IMR-90 (cell line): ENCODE results near the gene ANKRD11. TPM values are rescaled to one million over a fixed set of nuclear protein-coding genes. Genes with fewer than 3 reads are reported as not detected.

Experiments used
- ATAC-seq: fragments of 200-7000 bp; cut with Tn5 transposase; 2 replicates; pipeline ENCODE4 v1.9.1; 2020; ENCODE audit warnings: low read depth, mild to moderate bottlenecking, moderate library complexity
- BruUV-seq: library from RNA; stranded (reverse); fragments of 400-500 nt; replicated peaks from 2 replicates; lab custom pipeline; 2021; lab: Mats Ljungman, UMichigan
- CTCF ChIA-PET: fragments of 300-600 bp; formaldehyde crosslinking; extraction: SDS; loops from one replicate; lab custom pipeline; 2021; ENCODE audit warnings: antibody characterized with exemption; lab: Yijun Ruan, JAX
- POLR2A ChIA-PET: fragments of 300-600 bp; sonication (Branson Sonifier 250); formaldehyde crosslinking; loops from one replicate; lab custom pipeline; 2022; ENCODE audit warnings: antibody characterized with exemption; ENCODE audit not compliant: unreplicated experiment; lab: Charles Lee
- DNase-seq: peaks from one replicate; pipeline ENCODE4 v3.0.0; 2013
- H2AFZ ChIP-seq: replicated peaks from 2 replicates; pipeline ENCODE3; 2013; ENCODE audit warnings: low read length, mild to moderate bottlenecking; ENCODE audit not compliant: poor library complexity
- H2AK5ac ChIP-seq: 2 replicates; pipeline ENCODE4 v1.6.1; 2013; ENCODE audit warnings: low read depth, low read length, inconsistent platforms
- H2AK9ac ChIP-seq: replicated peaks from 2 replicates; pipeline ENCODE3; 2013; ENCODE audit warnings: mild to moderate bottlenecking, low read depth, low read length, moderate library complexity; ENCODE audit not compliant: poor library complexity
- H2BK120ac ChIP-seq: 2 replicates; pipeline ENCODE4 v1.6.1; 2013; ENCODE audit warnings: low read depth, low read length, inconsistent platforms
- H2BK15ac ChIP-seq: 3 replicates; pipeline ENCODE4 v1.6.1; 2013; ENCODE audit warnings: low read depth, low read length, inconsistent platforms
- H2BK20ac ChIP-seq: 2 replicates; pipeline ENCODE4 v1.6.1; 2013; ENCODE audit warnings: low read depth, mild to moderate bottlenecking, inconsistent platforms, low read length, moderate library complexity
- H2BK5ac ChIP-seq: 2 replicates; pipeline ENCODE4 v1.6.1; 2013; ENCODE audit warnings: mild to moderate bottlenecking, low read depth, low read length, inconsistent platforms; ENCODE audit not compliant: poor library complexity, severe bottlenecking
- H3K14ac ChIP-seq: replicated peaks from 2 replicates; pipeline ENCODE4 v1.6.1; 2013; ENCODE audit warnings: low read depth, low read length, inconsistent platforms
- H3K18ac ChIP-seq: 2 replicates; pipeline ENCODE4 v1.6.1; 2013; ENCODE audit warnings: low read depth, low read length, control low read depth
- H3K23ac ChIP-seq: 2 replicates; pipeline ENCODE4 v1.6.1; 2013; ENCODE audit warnings: low read depth, low read length, inconsistent platforms
- H3K27ac ChIP-seq: 2 replicates; pipeline ENCODE4 v1.5.1; 2013; ENCODE audit warnings: mild to moderate bottlenecking, control low read depth, low read length; ENCODE audit not compliant: insufficient read depth
- H3K27me3 ChIP-seq: 2 replicates; pipeline ENCODE4 v1.6.1; 2013; ENCODE audit warnings: low read length; ENCODE audit not compliant: control insufficient read depth, insufficient read depth
- H3K36me3 ChIP-seq: 2 replicates; pipeline ENCODE4 v1.6.1; 2013; ENCODE audit warnings: low read length, mixed read lengths; ENCODE audit not compliant: control insufficient read depth, insufficient read depth
- H3K4ac ChIP-seq: 2 replicates; pipeline ENCODE4 v1.6.1; 2013; ENCODE audit warnings: low read depth, low read length, inconsistent platforms
- H3K4me1 ChIP-seq: 2 replicates; pipeline ENCODE4 v1.6.1; 2013; ENCODE audit warnings: low read length, mixed read lengths; ENCODE audit not compliant: control insufficient read depth, insufficient read depth
- H3K4me2 ChIP-seq: 2 replicates; pipeline ENCODE4 v1.6.1; 2013; ENCODE audit warnings: low read depth, mild to moderate bottlenecking, control low read depth, low read length, moderate library complexity
- H3K4me3 ChIP-seq: 2 replicates; pipeline ENCODE4 v1.5.1; 2013; ENCODE audit warnings: low read depth, mild to moderate bottlenecking, control low read depth, low read length, moderate library complexity; ENCODE audit not compliant: insufficient read depth
- H3K56ac ChIP-seq: 2 replicates; pipeline ENCODE4 v1.6.1; 2013; ENCODE audit warnings: low read length, inconsistent platforms; ENCODE audit not compliant: insufficient read depth; ENCODE audit errors: extremely low read depth
- H3K79me1 ChIP-seq, 2 experiments: 2 replicates each; pipeline ENCODE4 v1.6.1; 2013; ENCODE audit warnings: low read length in 2 of 2, inconsistent platforms in 1 of 2, low read depth in 1 of 2
- H3K9ac ChIP-seq: 2 replicates; pipeline ENCODE4 v1.6.1; 2013; ENCODE audit warnings: low read depth, low read length, control low read depth
- H3K9me1 ChIP-seq: 2 replicates; pipeline ENCODE4 v1.6.1; 2013; ENCODE audit warnings: low read length, inconsistent platforms; ENCODE audit not compliant: insufficient read depth
- H3K9me3 ChIP-seq: 2 replicates; pipeline ENCODE4 v1.6.1; 2013; ENCODE audit warnings: low read length; ENCODE audit not compliant: control insufficient read depth, insufficient read depth
- H4K20me1 ChIP-seq: 2 replicates; pipeline ENCODE4 v1.6.1; 2013; ENCODE audit warnings: low read length, inconsistent platforms; ENCODE audit not compliant: insufficient read depth
- H4K5ac ChIP-seq: 2 replicates; pipeline ENCODE4 v1.6.1; 2013; ENCODE audit warnings: mild to moderate bottlenecking, low read depth, low read length, control low read depth
- H4K8ac ChIP-seq, 2 experiments: 2 replicates each; pipeline ENCODE4 v1.6.1; 2013; ENCODE audit warnings: low read depth in 2 of 2, low read length in 2 of 2, control low read depth in 1 of 2, inconsistent platforms in 1 of 2
- H4K91ac ChIP-seq: 2 replicates; pipeline ENCODE4 v1.6.1; 2013; ENCODE audit warnings: low read depth, low read length, inconsistent platforms; ENCODE audit not compliant: insufficient read depth
- BHLHE40 ChIP-seq: fragments of 150-350 bp; IDR thresholded peaks from 2 replicates; pipeline ENCODE4 v1.6.1; 2016; ENCODE audit warnings: mild to moderate bottlenecking, low read depth, low read length
- CEBPB ChIP-seq: IDR thresholded peaks from 2 replicates; pipeline ENCODE4 v1.6.1; 2012; ENCODE audit warnings: low read depth, low read length, improper control_type of control experiment
- CHD1 ChIP-seq: IDR thresholded peaks from 2 replicates; pipeline ENCODE4 v1.6.1; 2012; ENCODE audit warnings: low read depth, low read length, improper control_type of control experiment
- MAFK ChIP-seq: IDR thresholded peaks from 2 replicates; pipeline ENCODE4 v1.6.1; 2012; ENCODE audit warnings: low read depth, low read length, improper control_type of control experiment
- MAZ ChIP-seq: IDR thresholded peaks from 2 replicates; pipeline ENCODE4 v1.6.1; 2012; ENCODE audit warnings: low read depth, mild to moderate bottlenecking, low read length, improper control_type of control experiment, moderate library complexity, borderline replicate concordance
- NFE2L2 ChIP-seq: fragments of 150-350 bp; IDR thresholded peaks from 2 replicates; pipeline ENCODE4 v1.6.1; 2016; ENCODE audit warnings: low read depth, mild to moderate bottlenecking, low read length
- POLR2A ChIP-seq: IDR thresholded peaks from 2 replicates; pipeline ENCODE4 v1.6.1; 2012; ENCODE audit warnings: mild to moderate bottlenecking, low read depth, low read length
- RFX5 ChIP-seq: IDR thresholded peaks from 2 replicates; pipeline ENCODE4 v1.8.0; 2012; ENCODE audit warnings: low read depth, mild to moderate bottlenecking, low read length, moderate library complexity
- SMC3 ChIP-seq: fragments of 150-350 bp; IDR thresholded peaks from 2 replicates; pipeline ENCODE4 v1.6.1; 2016; ENCODE audit warnings: low read depth, mild to moderate bottlenecking, antibody characterized with exemption, low read length, moderate library complexity
- WGBS, 2 experiments: methylation state at CpG; one replicate each; pipeline versions ENCODE4 v1.1.5 to v1.1.7; 2013; ENCODE audit warnings: missing lambda C conversion rate in 2 of 2; ENCODE audit not compliant: insufficient read length in 1 of 2; ENCODE audit errors: extremely low coverage in 2 of 2; 5-methylcytosine and 5-hydroxymethylcytosine counted together
- dilution Hi-C: fragments of 300-500 bp; cut with HindIII; formaldehyde crosslinking; loops from one replicate; pipeline ENCODE4 v1.14.3; 2018; ENCODE audit warnings: low sequenced_read_pairs; ENCODE audit not compliant: unreplicated experiment
- in situ Hi-C: fragments of 300-500 bp; cut with MboI; formaldehyde crosslinking; loops from 3 replicates; pipeline ENCODE4 v1.14.3; 2019; ENCODE audit warnings: low sequenced_read_pairs, inconsistent platforms, mixed read lengths
- intact Hi-C: fragments of 100-400 bp; cut with micrococcal nuclease; formaldehyde crosslinking; loops from 2 replicates; pipeline ENCODE4 v1.10.0; 2022
- polyA plus RNA-seq, 3 experiments: library from polyadenylated mRNA; depleted of rRNA; stranded (reverse); fragments of >200 nt; gene quantifications; 2 replicates each; pipeline ENCODE4 v1.2.3, GENCODE V29; 2012; ENCODE audit warnings: low replicate concordance in 1 of 3
- total RNA-seq: library from RNA; depleted of rRNA; stranded (reverse); fragments of >200 nt; gene quantifications from 2 replicates; pipeline ENCODE4 v1.2.3, GENCODE V29; 2012
- TF ChIP-seq, protein P1 (sequence below): fragments of 150-350 bp; IDR thresholded peaks from 2 replicates; pipeline ENCODE4 v1.6.1; 2017; ENCODE audit warnings: mild to moderate bottlenecking, antibody characterized with exemption, low read length, low read depth
- TF ChIP-seq, protein P2 (sequence below): fragments of 150-350 bp; IDR thresholded peaks from 2 replicates; pipeline ENCODE4 v1.6.1; 2016; ENCODE audit warnings: low read depth, mild to moderate bottlenecking, low read length, moderate library complexity, borderline replicate concordance

ANKRD11 gene
- total and polyA plus RNA-seq, 2 of the 4 experiments (the other 2 are of a cell fraction) = 46.8 to 71.9 TPM

DNA sequence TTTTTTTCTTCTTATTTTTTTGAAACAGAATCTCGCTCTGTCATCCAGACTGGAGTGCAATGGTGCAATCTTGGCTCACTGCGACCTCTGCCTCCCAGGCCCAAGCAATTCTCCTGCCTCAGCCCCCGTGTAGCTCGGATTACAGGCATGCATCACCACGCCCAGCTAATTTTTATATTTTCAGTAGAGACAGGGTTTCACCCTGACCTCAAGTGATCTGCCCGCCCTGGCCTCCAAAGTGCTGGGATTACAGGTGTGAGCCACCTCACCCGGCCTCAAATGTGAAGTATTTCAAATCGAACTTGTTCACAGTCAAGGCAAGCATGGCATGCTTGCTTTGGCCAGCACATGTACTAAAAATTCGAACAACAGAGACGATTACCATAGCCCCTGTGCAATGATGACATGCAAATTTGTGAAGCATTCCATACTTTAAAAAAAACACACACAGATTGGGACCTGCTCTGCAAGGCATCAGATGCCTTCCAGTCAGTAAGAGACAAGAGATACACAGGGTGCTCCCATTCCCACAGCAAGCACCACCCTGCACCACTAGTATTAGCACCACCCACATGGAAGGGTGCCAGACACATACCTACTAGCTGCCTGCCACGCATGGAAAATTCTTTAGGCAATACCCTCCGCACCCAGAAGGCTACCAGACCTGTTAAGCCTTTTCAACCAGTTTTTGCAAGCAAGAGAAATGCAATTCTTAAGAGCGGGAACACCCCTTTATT lies 47.2 kb downstream of the ANKRD11 start (continued):
- no peak for TF ChIP-seq POLR2A
- TF ChIP-seq CEBPB = peak; percentile 87

DNA sequence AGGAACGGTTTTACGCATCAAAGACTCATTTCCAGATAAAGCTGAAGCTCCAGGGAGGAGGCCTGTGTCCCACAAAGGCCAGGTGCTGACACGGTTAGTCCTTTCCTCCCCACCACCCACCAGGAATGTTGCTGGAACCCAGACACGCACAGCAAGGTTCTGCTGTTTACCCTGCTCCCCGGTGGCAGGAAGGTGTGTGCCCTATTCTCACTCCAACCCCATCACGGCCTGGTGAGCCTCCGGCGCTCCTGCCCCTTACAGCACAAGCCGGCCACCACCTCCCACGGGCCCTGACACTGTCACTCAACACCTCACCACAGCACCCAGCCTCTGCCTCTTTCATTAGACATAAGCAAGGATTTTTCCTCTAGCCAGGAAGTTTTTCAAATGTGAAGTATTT lies 47.8 kb downstream of the ANKRD11 start:
- Histone ChIP-seq H2AK5ac (peak overlapping the region; percentile 80; the same call in 1 of the 2 replicates), H3K4me3 (no peak overlapping the region), H3K4me1 (peaks cover 53% of the 10 kb centered on the region), H3K79me1 (peaks cover 5 to 87% of the 10 kb centered on the region in 2 experiments; a peak in 3 of 4 replicates), H2BK5ac (peak overlapping the region; percentile 82), H3K9me3 (no peaks in the 10 kb centered on the region), H4K91ac (peak overlapping the region; percentile 19; the same call in 1 of the 2 replicates), H3K56ac (no peak overlapping the region), H3K27ac (peak overlapping the region; percentile 83), H4K20me1 (peaks cover 100% of the 10 kb centered on the region), H2BK20ac (peak overlapping the region; percentile 51; the same call in 1 of the 2 replicates), H4K5ac (peak overlapping the region; percentile 14), H3K36me3 (peaks cover 5% of the 10 kb centered on the region; the same call in 1 of the 2 replicates), H3K23ac (peak overlapping the region; percentile 81; the same call in 1 of the 2 replicates), H3K9me1 (peaks cover 81% of the 10 kb centered on the region), H2AK9ac (peak overlapping the region; percentile 88), H2AFZ (no peak overlapping the region), H3K27me3 (no peaks in the 10 kb centered on the region), H3K4ac (peak overlapping the region; percentile 85), H3K14ac (peak overlapping the region; percentile 88), H2BK120ac (peak overlapping the region; percentile 51; the same call in 1 of the 2 replicates), H2BK15ac (no peak overlapping the region), H4K8ac (peak overlapping the region in 1 of 2 experiments; percentile 44; a peak in 2 of 4 replicates), H3K9ac (peak overlapping the region; percentile 7; the same call in 1 of the 2 replicates), H3K18ac (peak overlapping the region; percentile 40), H3K4me2 (peak overlapping the region; percentile 57)
- dilution Hi-C loops (no loop called here), in situ Hi-C loops (no loop called here), intact Hi-C loops (loop anchor here (2.0 kb wide), 1 partner anchor 46 kb away; no protein-coding TSS in a partner anchor)
- TF ChIP-seq NFE2L2 (no peak), RFX5 (no peak), BHLHE40 (no peak), CHD1 (no peak), MAZ (no peak), SMC3 (no peak), MAFK (no peak)
- TF ChIP-seq, protein P1, sequence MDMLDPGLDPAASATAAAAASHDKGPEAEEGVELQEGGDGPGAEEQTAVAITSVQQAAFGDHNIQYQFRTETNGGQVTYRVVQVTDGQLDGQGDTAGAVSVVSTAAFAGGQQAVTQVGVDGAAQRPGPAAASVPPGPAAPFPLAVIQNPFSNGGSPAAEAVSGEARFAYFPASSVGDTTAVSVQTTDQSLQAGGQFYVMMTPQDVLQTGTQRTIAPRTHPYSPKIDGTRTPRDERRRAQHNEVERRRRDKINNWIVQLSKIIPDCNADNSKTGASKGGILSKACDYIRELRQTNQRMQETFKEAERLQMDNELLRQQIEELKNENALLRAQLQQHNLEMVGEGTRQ = no peak
- TF ChIP-seq, protein P2, sequence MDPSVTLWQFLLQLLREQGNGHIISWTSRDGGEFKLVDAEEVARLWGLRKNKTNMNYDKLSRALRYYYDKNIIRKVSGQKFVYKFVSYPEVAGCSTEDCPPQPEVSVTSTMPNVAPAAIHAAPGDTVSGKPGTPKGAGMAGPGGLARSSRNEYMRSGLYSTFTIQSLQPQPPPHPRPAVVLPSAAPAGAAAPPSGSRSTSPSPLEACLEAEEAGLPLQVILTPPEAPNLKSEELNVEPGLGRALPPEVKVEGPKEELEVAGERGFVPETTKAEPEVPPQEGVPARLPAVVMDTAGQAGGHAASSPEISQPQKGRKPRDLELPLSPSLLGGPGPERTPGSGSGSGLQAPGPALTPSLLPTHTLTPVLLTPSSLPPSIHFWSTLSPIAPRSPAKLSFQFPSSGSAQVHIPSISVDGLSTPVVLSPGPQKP = no peak
- no TSS peak for BruUV-seq
- POLR2A ChIA-PET = no interaction called here
- CTCF ChIA-PET = interaction anchor here (0.5 to 1.1 kb wide), 3 partner anchors 32 to 43 kb away, joined by 3 to 5 read pairs (median 3); no protein-coding TSS in a partner anchor
- DNase-seq (no peak), ATAC-seq (peak; percentile 40)
- 56% methylated on average over 5 of the region's 10 CpGs; no CpG with 5 or more reads in 1 of the 2 experiments for WGBS, 2 experiments
